GM12865 (cell line): ENCODE results near the gene RPL13.

Experiments
- DNase-seq: peaks from one replicate; pipeline ENCODE4 v3.0.0; 2010; ENCODE audit warnings: low read depth
- H3K4me3 ChIP-seq: 2 replicates; pipeline ENCODE4 v1.5.1; 2011; ENCODE audit warnings: mild to moderate bottlenecking, low read depth, low read length, control low read depth
- CTCF ChIP-seq: IDR thresholded peaks from 2 replicates; pipeline ENCODE4 v1.5.1; 2011; ENCODE audit warnings: low read length, control low read depth, low read depth, inconsistent platforms; ENCODE audit not compliant: insufficient read depth; ENCODE audit errors: missing control alignments

Gene RPL13

GRCh38 chr16:89523680-89524344 lies 36.7 kb upstream of the RPL13 start:
- TF ChIP-seq CTCF: no peak
- H3K4me3 ChIP-seq: no peak overlapping the region
- no peak for DNase-seq

- peak; percentile 11 for TF ChIP-seq CTCF
- peak; percentile 23 for DNase-seq
- H3K4me3 ChIP-seq: no peak overlapping the region
Observed at GRCh38 chr16:89525146-89525913, 35.2 kb upstream of the RPL13 start.

- DNase-seq: no peak
- TF ChIP-seq CTCF: no peak
- no peak overlapping the region for H3K4me3 ChIP-seq
Observed at GRCh38 chr16:89529097-89529496, 31.4 kb upstream of the RPL13 start.

- no peak for DNase-seq
- H3K4me3 ChIP-seq: no peak overlapping the region
- no peak for TF ChIP-seq CTCF
Observed at GRCh38 chr16:89530401-89531381, 29.8 kb upstream of the RPL13 start.

- no peak for TF ChIP-seq CTCF
- DNase-seq: no peak
- no peak overlapping the region for H3K4me3 ChIP-seq
Observed at GRCh38 chr16:89531821-89532526, 28.5 kb upstream of the RPL13 start.

- no peak for DNase-seq
- TF ChIP-seq CTCF: no peak
- H3K4me3 ChIP-seq: no peak overlapping the region
Observed at GRCh38 chr16:89534252-89534756, 26.2 kb upstream of the RPL13 start.
